Parathyroid adenoma (tissue), 2 donors: Measurements from ENCODE around the gene KLHDC4.
"Not testable (repeated sequence)": the region's sequence is repeated elsewhere in the genome, so short reads cannot be mapped to it uniquely, and the experiment has no call there.

Experiments
- H2AFZ ChIP-seq: fragments of 300-600 bp; sonication (generic); one replicate; pipeline ENCODE4 v1.7.0; 2017; ENCODE audit warnings: antibody characterized with exemption, mild to moderate bottlenecking
- H3K27ac ChIP-seq: fragments of 300-600 bp; sonication (generic); one replicate; pipeline ENCODE4 v1.7.0; 2017
- H3K27me3 ChIP-seq: fragments of 300-600 bp; sonication (generic); one replicate; pipeline ENCODE4 v1.7.0; 2017; ENCODE audit warnings: low read length; ENCODE audit not compliant: control insufficient read depth, insufficient read depth
- H3K36me3 ChIP-seq: fragments of 300-600 bp; sonication (generic); one replicate; pipeline ENCODE4 v1.7.0; 2017; ENCODE audit warnings: low read length; ENCODE audit not compliant: control insufficient read depth, insufficient read depth
- H3K4me1 ChIP-seq: fragments of 300-600 bp; sonication (generic); one replicate; pipeline ENCODE4 v1.7.0; 2017; ENCODE audit warnings: control low read depth
- H3K4me2 ChIP-seq: fragments of 300-600 bp; sonication (generic); one replicate; pipeline ENCODE4 v1.7.0; 2017; ENCODE audit warnings: low read length
- H3K4me3 ChIP-seq: fragments of 300-600 bp; sonication (generic); one replicate; pipeline ENCODE4 v1.7.0; 2017; ENCODE audit warnings: low read depth, low read length
- H3K79me2 ChIP-seq: fragments of 300-600 bp; sonication (generic); one replicate; pipeline ENCODE4 v1.7.0; 2017; ENCODE audit warnings: control low read depth
- H3K9ac ChIP-seq: fragments of 300-600 bp; sonication (generic); one replicate; pipeline ENCODE4 v1.7.0; 2017; ENCODE audit warnings: mild to moderate bottlenecking
- H3K9me3 ChIP-seq: fragments of 300-600 bp; sonication (generic); one replicate; pipeline ENCODE4 v1.7.0; 2017; ENCODE audit warnings: low read length; ENCODE audit not compliant: control insufficient read depth
- CTCF ChIP-seq: fragments of 300-600 bp; sonication (generic); IDR thresholded peaks from one replicate; pipeline ENCODE4 v1.7.0; 2017; ENCODE audit warnings: antibody characterized with exemption, mild to moderate bottlenecking
- donor health status: primary hyperparathyroidism.

KLHDC4 gene

GRCh38 chr16:87791295-87792204 lies 25.8 kb upstream of the KLHDC4 start:
- Histone ChIP-seq H3K4me1 (no peaks in the 10 kb centered on the region), H3K9me3 (no peaks in the 10 kb centered on the region), H3K36me3 (no peaks in the 10 kb centered on the region), H3K79me2 (no peaks in the 10 kb centered on the region), H3K9ac (no peak overlapping the region), H3K27me3 (no peaks in the 10 kb centered on the region), H3K4me2 (no peak overlapping the region), H3K27ac (no peak overlapping the region), H3K4me3 (no peak overlapping the region), H2AFZ (no peak overlapping the region)
- TF ChIP-seq CTCF: no peak

GRCh38 chr16:87790292-87791100 lies 24.7 kb upstream of the KLHDC4 start:
- Histone ChIP-seq H3K27me3 (no peaks in the 10 kb centered on the region), H3K4me2 (no peak overlapping the region), H2AFZ (no peak overlapping the region), H3K27ac (no peak overlapping the region), H3K36me3 (no peaks in the 10 kb centered on the region), H3K4me1 (no peaks in the 10 kb centered on the region), H3K4me3 (no peak overlapping the region), H3K9me3 (no peaks in the 10 kb centered on the region), H3K9ac (no peak overlapping the region), H3K79me2 (no peaks in the 10 kb centered on the region)
- TF ChIP-seq CTCF: no peak

- Histone ChIP-seq H3K4me3 (no peak overlapping the region), H3K27ac (no peak overlapping the region), H3K9me3 (no peaks in the 10 kb centered on the region), H2AFZ (no peak overlapping the region), H3K4me2 (no peak overlapping the region), H3K27me3 (no peaks in the 10 kb centered on the region), H3K36me3 (no peaks in the 10 kb centered on the region), H3K4me1 (no peaks in the 10 kb centered on the region), H3K79me2 (no peaks in the 10 kb centered on the region), H3K9ac (no peak overlapping the region)
- TF ChIP-seq CTCF: no peak
These were observed 23.9 kb upstream of the KLHDC4 start for GRCh38 chr16:87789437-87790291.

- not testable (repeated sequence) for H3K4me2 ChIP-seq, H3K9ac ChIP-seq, H3K36me3 ChIP-seq, H3K27ac ChIP-seq, H3K79me2 ChIP-seq, H3K27me3 ChIP-seq, H3K9me3 ChIP-seq, H3K4me1 ChIP-seq, H2AFZ ChIP-seq, H3K4me3 ChIP-seq
These were observed 23.1 kb upstream of the KLHDC4 start for GRCh38 chr16:87788730-87789436.

- H3K79me2 ChIP-seq, H3K27me3 ChIP-seq, H3K27ac ChIP-seq, H3K9ac ChIP-seq, H3K9me3 ChIP-seq, H3K4me2 ChIP-seq, H3K4me3 ChIP-seq, H3K4me1 ChIP-seq, H3K36me3 ChIP-seq, H2AFZ ChIP-seq: not testable (repeated sequence)
These were observed 21.8 kb upstream of the KLHDC4 start for GRCh38 chr16:87787451-87788091.
